HG03378 (cell line): ENCODE data around the gene GRHL3.

Experiments used
- ATAC-seq: cut with Tn5 transposase; IDR thresholded peaks from one replicate; pipeline ENCODE4 v1.9.1; 2021; ENCODE audit warnings: mild to moderate bottlenecking, moderate library complexity; ENCODE audit not compliant: unreplicated experiment

GRHL3 gene

DNA sequence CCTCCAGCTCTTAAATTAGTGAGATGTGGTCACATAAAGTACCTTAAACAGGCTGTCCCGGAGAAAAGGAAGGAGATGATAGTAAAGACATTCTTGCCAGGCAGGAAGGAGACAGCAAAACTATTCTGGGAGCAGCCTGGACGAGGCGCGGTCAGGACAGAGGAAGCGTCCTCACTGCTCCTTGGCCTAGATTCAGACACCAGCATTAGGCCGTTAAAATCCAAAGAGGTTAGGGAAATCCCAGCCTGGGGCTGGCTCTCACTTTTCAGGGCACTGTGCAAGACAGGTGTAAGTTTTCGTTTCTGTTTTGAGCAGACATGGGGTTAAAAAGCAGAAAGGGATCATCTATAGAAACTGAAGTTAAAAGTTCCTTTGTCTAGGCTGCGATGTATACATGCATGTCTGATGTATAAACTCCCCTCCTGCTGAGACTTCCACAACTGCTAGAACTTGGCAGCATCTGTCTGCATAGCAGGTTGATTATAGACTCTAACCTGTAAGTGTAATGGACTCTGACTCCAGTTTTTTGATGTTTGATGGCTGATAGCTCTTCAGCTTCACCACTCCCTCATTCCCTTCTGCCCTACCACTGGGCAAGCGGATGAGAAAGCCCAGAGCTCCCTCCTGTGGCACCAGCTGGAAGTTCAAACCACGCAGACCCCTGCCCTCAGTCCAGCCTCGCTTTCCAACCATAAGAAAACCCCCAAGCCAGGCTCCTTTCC, 72.9 kb downstream of the GRHL3 start:
- peak; percentile 63 for ATAC-seq

DNA sequence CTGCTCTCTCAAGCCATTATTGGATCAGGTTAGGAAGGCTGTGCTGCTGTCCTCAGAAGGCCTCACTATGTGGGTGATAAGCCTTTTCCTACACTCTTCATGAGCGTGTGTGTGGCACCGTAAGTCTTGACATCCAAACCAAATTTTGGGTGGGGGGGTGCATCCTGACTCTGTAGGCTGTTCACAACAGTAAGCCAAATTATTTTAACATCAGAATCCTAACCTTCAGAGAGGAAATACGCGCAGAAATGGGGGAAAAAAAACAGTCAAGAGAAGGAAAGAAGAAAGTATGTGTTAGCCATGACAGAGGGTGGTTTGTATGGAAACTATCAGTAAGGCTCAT, 73.4 kb downstream of the GRHL3 start:
- no peak for ATAC-seq

DNA sequence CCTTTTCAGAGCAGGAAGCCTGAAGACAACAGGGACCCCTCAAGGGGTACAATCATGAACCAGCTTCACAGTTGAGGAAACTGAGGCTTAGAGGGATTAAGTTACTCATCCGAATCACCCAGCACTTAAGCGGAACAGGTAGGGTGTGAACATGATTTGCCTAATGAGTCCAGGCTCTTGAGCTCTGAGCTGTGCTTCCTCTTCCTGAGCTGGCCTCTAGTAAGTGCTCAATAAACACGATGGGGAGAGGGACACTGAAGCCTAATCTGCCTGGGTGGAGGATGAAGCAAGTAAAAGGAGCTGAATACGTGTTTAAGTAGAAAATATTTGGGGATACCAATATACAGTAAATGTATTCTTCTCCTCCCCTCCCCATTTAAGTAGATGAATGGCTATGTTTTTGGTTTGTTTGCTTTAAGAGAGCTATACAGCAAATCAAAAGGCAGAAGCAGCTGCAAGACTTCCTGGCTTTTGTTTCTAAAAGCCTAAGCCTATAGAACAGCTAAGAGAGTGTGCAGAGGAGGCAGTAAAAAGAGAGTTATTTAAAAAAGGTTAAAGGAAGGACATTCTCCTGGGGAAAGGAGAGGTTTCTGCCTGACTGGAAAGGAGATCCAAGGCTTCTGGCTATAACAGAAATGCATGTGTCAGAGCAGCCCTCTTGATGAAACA, 74.0 kb downstream of the GRHL3 start:
- ATAC-seq = no peak

DNA sequence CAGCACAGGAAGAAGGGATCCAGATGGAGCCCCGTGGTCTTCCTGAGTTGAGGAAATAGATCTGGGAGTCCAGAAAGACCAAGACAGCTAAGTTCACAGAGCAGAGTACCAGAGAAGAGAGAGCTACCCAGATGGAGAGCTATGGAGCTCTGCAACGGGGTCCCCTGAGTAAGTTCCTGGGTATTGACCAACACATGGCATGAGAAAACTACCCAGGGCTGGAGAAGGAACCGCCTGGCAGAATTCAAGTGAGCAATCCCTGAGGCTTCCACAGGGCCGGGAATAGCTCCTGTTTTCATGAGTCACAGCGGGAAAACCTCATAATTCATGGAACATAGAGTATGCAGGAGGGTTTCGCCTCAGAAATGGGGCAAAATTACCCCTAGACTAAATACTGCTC, 74.7 kb downstream of the GRHL3 start:
- no peak for ATAC-seq

DNA sequence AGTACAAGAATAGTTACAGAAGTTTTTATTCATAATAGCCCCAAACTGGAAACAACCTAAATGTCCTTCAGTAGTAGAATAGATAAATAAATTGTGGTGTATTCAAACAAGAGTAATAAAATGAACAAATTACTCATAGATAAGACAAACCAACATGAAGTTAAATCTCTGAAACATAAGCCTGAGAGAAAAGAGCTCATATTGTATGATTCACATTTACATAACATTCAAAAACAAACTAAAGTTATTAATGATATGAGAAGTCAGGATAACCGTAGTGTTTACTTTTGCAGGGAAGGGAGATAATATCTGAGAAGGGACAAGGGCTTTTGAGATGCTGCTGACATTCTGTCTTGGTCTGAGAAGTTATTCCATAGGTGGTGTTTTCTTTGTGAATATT, 80.9 kb downstream of the GRHL3 start:
- ATAC-seq = no peak

DNA sequence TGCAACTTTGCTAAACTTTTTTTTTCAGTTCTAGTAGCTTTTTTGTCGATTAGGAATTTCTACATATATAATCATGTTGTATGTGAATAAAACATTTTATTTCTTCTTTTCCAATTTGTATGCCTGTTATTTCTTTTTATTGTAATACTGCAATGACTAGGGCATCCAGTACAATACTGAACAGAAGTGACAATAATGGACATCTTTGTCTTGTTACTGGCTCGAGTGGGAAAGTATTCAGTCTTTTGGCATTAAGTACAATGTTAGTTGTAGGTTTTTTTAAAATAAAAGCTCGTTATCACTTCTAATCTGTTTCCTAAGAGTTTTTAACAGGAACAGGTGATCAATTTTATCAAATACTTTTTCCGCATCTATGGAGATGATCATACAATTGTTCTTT, 84.6 kb downstream of the GRHL3 start:
- no peak for ATAC-seq
